Measurements from ENCODE around the gene PTPN21.

The PTPN21 gene

DNA sequence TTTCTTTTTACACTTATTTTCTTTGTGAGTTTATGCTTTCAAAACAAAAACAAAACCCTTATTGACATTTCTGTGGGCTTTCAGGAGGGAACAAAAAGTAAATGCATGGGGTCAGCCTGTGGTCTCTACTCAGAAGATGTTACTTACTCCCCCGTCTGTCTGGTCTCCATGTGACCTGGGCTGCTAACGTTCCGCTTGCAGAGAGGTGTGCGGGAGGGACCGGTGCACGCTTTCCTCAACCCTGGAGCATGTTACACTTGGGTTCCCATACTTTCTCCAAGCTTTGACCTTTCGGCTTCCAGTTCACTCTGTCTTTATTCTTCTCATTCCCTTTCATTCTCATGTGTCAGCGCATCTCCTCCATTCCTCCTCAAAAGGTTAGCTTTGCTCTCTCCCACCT lies 44.5 kb upstream of the PTPN21 start:
- H3K4me1 ChIP-seq (ENCODE audit: control insufficient read depth, insufficient read depth, low read length) = 0 out of 2 replicates have a peak, but pooled peaks cover 3% of the 10 kb centered on the region
- ChIA-PET POLR2A (no interaction called here), CTCF (interaction anchor here (0.6 kb wide), 1 partner anchor 409 kb away, joined by 3 read pairs; no protein-coding TSS in a partner anchor)
- H3K9me3 ChIP-seq (ENCODE audit: control insufficient read depth, insufficient read depth, low read depth, low read length) = no peaks in the 10 kb centered on the region
- no peak for TF ChIP-seq ZNF621 (tag by site-specific recombination; IDR thresholded peaks at IDR 0.05)
- TF ChIP-seq ZBTB48 (tag by site-specific recombination; IDR thresholded peaks at IDR 0.05) = no peak
- TF ChIP-seq ZBTB17 (tag by site-specific recombination; IDR thresholded peaks at IDR 0.05) = no peak
- no peak for TF ChIP-seq ZNF544 (tag by site-specific recombination; IDR thresholded peaks at IDR 0.05)
- TF ChIP-seq ZNF48 (tag by site-specific recombination; IDR thresholded peaks at IDR 0.05) = no peak
- TF ChIP-seq BCL11A (tag by site-specific recombination; IDR thresholded peaks at IDR 0.05; ENCODE audit: low read depth) = no peak
- no peak for TF ChIP-seq ZNF558 (tag by site-specific recombination; IDR thresholded peaks at IDR 0.05)
- H3K4me3 ChIP-seq (ENCODE audit: low read depth, low read length) = no peak overlapping the region
- H3K27ac ChIP-seq (ENCODE audit: extremely low read depth, low read depth, low read length) = no peak overlapping the region
- peaks cover 50 to 100% of the 10 kb centered on the region in 2 experiments for H3K36me3 ChIP-seq (ENCODE audit: control insufficient read depth in 2 of 2, insufficient read depth in 1 of 2, low read length in 2 of 2)

DNA sequence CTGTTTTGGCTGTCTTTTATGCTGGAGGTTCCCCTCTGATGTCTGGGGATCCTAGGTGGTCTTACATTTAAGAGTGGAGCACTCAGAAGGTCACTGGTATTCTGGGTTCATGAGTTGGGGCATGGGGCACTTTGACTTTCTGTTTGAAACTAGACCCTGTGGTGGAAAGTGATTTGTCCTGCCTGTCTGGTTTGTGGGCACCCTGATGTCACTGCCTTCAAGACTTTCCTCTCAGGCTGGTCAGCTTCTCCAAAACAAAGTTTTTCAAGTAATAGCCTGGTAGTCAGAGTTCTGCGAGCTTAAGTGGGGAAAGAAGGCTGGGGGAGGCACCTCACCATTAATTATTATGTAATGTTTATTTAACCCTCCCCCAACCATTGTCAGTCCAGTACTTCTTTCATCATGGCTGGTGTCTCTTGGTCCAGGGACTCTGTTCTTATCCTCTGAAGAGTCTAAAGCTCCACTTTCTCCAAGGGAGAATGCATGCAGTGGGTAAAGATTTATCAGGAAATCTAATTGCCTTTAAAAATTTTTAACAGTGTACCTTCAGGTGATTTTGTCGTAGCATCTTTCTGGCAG lies 43.4 kb upstream of the PTPN21 start:
- ChIA-PET CTCF (no interaction called here), POLR2A (no interaction called here)
- no peak overlapping the region for H3K4me3 ChIP-seq (ENCODE audit: low read depth, low read length)
- peaks cover 40 to 100% of the 10 kb centered on the region in 2 experiments for H3K36me3 ChIP-seq (ENCODE audit: control insufficient read depth in 2 of 2, insufficient read depth in 1 of 2, low read length in 2 of 2)
- TF ChIP-seq ZFP3 (tag by site-specific recombination; IDR thresholded peaks at IDR 0.05; ENCODE audit: low read depth) (no peak), GLI4 (tag by site-specific recombination; IDR thresholded peaks at IDR 0.05) (no peak), ZNF121 (tag by site-specific recombination; IDR thresholded peaks at IDR 0.05) (no peak), KLF9 (tag by site-specific recombination; IDR thresholded peaks at IDR 0.05; ENCODE audit: low read depth) (no peak), ZNF37A (tag by site-specific recombination; IDR thresholded peaks at IDR 0.05) (no peak), SETDB1 (IDR thresholded peaks at IDR 0.05; ENCODE audit: insufficient read length, low read length) (no peak), ZNF747 (tag by site-specific recombination; IDR thresholded peaks at IDR 0.05) (no peak), ZNF221 (tag by site-specific recombination; IDR thresholded peaks at IDR 0.05; ENCODE audit: borderline replicate concordance) (no peak), ZNF423 (tag by site-specific recombination; IDR thresholded peaks at IDR 0.05) (no peak)
- TF ChIP-seq, protein P1, sequence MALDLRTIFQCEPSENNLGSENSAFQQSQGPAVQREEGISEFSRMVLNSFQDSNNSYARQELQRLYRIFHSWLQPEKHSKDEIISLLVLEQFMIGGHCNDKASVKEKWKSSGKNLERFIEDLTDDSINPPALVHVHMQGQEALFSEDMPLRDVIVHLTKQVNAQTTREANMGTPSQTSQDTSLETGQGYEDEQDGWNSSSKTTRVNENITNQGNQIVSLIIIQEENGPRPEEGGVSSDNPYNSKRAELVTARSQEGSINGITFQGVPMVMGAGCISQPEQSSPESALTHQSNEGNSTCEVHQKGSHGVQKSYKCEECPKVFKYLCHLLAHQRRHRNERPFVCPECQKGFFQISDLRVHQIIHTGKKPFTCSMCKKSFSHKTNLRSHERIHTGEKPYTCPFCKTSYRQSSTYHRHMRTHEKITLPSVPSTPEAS (tag by site-specific recombination; IDR thresholded peaks at IDR 0.05) = no peak
- TF ChIP-seq, protein P2, sequence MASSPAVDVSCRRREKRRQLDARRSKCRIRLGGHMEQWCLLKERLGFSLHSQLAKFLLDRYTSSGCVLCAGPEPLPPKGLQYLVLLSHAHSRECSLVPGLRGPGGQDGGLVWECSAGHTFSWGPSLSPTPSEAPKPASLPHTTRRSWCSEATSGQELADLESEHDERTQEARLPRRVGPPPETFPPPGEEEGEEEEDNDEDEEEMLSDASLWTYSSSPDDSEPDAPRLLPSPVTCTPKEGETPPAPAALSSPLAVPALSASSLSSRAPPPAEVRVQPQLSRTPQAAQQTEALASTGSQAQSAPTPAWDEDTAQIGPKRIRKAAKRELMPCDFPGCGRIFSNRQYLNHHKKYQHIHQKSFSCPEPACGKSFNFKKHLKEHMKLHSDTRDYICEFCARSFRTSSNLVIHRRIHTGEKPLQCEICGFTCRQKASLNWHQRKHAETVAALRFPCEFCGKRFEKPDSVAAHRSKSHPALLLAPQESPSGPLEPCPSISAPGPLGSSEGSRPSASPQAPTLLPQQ (tag by site-specific recombination; IDR thresholded peaks at IDR 0.05) = no peak
- 0 out of 2 replicates have a peak, but pooled peaks cover 3% of the 10 kb centered on the region for H3K4me1 ChIP-seq (ENCODE audit: control insufficient read depth, insufficient read depth, low read length)
- no peak overlapping the region for H3K27ac ChIP-seq (ENCODE audit: extremely low read depth, low read depth, low read length)
- no peaks in the 10 kb centered on the region for H3K9me3 ChIP-seq (ENCODE audit: control insufficient read depth, insufficient read depth, low read depth, low read length)

DNA sequence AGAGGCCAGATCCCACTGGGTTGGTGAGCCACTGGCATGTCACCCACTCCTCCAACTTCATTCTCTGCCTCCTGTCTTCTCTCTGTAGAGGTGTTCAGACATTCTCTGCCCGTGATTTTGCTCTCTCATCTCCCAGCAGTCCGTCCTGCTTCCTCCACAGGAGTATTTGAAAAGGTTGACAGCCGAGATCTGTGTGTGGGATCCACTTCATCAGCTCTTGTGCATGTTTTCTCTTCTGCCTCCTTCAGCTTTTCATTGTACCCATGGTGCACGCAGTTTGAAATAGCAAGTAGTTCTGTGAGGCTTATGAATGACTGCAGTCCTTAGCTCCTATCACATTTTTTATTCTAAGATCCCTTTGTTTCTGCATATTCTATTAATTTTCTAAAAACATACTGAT lies 42.8 kb upstream of the PTPN21 start:
- Histone ChIP-seq H3K27ac (ENCODE audit: extremely low read depth, low read depth, low read length) (no peak overlapping the region), H3K9me3 (ENCODE audit: control insufficient read depth, insufficient read depth, low read depth, low read length) (no peaks in the 10 kb centered on the region), H3K36me3 (ENCODE audit: control insufficient read depth in 2 of 2, insufficient read depth in 1 of 2, low read length in 2 of 2) (peaks cover 41 to 97% of the 10 kb centered on the region in 2 experiments), H3K4me3 (ENCODE audit: low read depth, low read length) (no peak overlapping the region), H3K4me1 (ENCODE audit: control insufficient read depth, insufficient read depth, low read length) (0 out of 2 replicates have a peak, but pooled peaks cover 3% of the 10 kb centered on the region)
- POLR2A ChIA-PET = no interaction called here
- CTCF ChIA-PET = no interaction called here
- TF ChIP-seq OVOL3 (tag by site-specific recombination; IDR thresholded peaks at IDR 0.05) (no peak), ZNF155 (tag by site-specific recombination; IDR thresholded peaks at IDR 0.05) (no peak), ZNF2 (tag by site-specific recombination; IDR thresholded peaks at IDR 0.05) (no peak), REPIN1 (tag by site-specific recombination; IDR thresholded peaks at IDR 0.05; ENCODE audit: low read depth) (no peak)
- TF ChIP-seq, protein P3, sequence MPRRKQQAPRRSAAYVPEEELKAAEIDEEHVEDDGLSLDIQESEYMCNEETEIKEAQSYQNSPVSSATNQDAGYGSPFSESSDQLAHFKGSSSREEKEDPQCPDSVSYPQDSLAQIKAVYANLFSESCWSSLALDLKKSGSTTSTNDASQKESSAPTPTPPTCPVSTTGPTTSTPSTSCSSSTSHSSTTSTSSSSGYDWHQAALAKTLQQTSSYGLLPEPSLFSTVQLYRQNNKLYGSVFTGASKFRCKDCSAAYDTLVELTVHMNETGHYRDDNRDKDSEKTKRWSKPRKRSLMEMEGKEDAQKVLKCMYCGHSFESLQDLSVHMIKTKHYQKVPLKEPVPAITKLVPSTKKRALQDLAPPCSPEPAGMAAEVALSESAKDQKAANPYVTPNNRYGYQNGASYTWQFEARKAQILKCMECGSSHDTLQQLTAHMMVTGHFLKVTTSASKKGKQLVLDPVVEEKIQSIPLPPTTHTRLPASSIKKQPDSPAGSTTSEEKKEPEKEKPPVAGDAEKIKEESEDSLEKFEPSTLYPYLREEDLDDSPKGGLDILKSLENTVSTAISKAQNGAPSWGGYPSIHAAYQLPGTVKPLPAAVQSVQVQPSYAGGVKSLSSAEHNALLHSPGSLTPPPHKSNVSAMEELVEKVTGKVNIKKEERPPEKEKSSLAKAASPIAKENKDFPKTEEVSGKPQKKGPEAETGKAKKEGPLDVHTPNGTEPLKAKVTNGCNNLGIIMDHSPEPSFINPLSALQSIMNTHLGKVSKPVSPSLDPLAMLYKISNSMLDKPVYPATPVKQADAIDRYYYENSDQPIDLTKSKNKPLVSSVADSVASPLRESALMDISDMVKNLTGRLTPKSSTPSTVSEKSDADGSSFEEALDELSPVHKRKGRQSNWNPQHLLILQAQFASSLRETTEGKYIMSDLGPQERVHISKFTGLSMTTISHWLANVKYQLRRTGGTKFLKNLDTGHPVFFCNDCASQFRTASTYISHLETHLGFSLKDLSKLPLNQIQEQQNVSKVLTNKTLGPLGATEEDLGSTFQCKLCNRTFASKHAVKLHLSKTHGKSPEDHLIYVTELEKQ (tag by site-specific recombination; IDR thresholded peaks at IDR 0.05; ENCODE audit: borderline replicate concordance) = no peak
- TF ChIP-seq, protein P4, sequence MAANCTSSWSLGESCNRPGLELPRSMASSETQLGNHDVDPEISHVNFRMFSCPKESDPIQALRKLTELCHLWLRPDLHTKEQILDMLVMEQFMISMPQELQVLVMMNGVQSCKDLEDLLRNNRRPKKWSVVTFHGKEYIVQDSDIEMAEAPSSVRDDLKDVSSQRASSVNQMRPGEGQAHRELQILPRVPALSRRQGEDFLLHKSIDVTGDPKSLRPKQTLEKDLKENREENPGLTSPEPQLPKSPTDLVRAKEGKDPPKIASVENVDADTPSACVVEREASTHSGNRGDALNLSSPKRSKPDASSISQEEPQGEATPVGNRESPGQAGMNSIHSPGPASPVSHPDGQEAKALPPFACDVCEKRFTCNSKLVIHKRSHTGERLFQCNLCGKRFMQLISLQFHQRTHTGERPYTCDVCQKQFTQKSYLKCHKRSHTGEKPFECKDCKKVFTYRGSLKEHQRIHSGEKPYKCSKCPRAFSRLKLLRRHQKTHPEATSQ (tag by site-specific recombination; IDR thresholded peaks at IDR 0.05) = no peak
- TF ChIP-seq, protein P5, sequence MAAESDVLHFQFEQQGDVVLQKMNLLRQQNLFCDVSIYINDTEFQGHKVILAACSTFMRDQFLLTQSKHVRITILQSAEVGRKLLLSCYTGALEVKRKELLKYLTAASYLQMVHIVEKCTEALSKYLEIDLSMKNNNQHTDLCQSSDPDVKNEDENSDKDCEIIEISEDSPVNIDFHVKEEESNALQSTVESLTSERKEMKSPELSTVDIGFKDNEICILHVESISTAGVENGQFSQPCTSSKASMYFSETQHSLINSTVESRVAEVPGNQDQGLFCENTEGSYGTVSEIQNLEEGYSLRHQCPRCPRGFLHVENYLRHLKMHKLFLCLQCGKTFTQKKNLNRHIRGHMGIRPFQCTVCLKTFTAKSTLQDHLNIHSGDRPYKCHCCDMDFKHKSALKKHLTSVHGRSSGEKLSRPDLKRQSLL (tag by site-specific recombination; IDR thresholded peaks at IDR 0.05) = no peak
